Measurements from ENCODE around the gene SLC6A16.

The SLC6A16 gene

DNA sequence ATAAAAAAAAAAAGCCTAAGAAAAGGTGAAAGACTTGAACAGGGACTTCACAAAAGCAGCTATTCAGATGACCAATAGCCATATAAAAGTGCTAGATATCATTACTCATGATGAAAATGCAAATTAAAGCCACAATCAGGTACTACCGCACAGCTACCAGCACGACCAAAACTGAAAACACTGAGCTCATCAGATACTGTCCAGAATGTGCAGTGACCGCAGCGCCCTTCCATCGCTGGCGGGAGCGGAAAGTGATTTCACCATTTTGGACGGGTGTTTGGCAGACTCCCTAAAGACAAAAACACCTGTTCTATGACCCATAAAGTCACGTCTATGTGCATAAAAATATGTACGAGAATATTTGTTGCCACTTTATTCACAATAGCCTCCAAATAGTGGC lies 60.7 kb downstream of the SLC6A16 start:
- no peak for DNase-seq

DNA sequence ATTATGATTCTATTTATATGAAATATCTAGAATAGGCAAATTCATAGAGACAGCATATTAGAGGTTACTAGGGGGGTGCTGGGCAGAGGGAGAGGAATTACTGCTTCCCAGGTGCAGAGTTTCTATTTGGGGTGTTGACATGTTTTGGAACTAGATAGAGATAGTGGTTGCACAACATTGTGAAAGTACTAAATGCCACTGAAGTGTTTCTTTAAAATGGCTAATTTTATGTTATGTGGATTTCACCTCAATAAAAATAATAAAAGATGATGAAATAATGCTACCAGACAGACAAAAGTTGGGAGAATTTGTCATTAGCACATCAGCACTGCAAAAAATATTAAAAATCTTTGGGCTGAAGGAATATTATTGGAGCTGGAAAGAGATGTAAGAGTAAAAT lies 63.4 kb downstream of the SLC6A16 start:
- DNase-seq = no peak

DNA sequence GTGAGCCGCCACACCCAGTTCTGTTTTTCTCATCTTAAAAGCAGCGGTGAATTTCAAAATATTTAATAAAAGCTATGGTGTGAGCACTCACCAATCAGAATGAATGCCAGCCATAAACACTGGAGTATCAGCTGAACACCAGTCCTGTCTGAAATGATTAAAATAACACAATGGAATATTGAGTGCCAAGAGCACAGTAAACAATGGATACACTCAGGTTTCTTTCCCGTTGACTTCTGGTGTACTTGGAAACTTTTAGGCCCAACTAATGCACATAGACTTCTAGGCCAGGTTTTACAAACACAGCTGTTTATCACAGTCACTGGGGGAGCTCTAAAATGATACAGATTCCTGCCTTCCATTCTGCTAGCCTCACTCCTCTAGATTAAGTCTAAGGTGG lies 68.3 kb downstream of the SLC6A16 start:
- DNase-seq = no peak

DNA sequence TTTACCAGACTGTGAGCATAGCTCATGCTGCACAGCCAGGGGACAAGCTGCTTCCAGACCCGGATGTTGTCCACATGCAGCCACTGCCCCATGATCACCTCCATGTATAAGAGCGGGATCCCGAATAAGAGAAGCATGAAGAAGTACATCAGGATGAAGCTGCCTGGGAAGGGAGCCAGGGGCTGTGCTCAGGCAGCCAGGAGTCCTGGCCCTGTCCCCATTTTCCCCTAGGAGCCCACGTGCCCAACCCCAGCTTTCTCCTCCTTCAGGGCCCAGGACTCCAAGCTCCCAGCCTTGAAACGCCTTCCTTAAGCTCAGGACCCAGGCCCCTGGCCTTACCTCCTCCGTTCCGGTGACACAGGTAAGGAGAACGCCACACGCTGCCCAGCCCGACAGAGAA lies 69.3 kb downstream of the SLC6A16 start:
- no peak for DNase-seq

DNA sequence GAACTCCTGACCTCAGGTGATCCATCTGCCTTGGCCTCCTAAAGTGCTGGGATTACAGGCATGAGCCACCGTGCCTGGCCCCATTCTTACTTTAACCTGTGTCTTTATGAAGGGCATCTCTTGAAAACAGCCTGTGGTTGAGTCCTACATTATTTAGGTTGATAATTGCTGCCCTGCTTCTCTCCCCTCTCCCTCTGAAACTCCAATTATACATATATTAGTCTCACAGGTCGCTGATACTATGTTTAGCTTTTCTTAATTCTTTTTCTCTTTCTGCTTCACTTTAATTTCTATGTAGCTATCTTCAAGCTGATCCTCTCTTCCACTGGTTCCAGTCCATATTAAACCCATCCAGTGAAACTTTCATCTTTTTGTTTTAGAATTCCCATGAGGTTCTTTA lies 75.1 kb downstream of the SLC6A16 start:
- DNase-seq = no peak

DNA sequence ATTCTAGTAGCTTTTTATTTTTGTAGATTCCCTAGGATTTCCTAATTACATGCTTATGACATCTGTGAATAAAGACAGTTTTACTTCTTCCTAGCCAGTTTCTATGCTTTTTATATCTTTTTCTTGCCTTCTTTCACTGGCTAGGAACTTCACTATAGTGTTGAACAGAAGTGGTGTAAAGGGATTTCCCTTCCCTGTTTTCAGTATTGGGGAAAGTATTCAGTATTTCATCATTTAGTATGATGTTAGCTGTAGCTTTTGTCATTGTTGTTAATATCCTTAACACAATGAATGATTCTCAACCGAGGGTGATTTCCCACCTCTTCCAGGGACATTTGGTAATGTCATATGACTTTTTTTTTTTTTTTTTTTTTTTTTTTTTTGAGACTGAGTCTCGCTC lies 77.3 kb downstream of the SLC6A16 start:
- no peak for DNase-seq

DNA sequence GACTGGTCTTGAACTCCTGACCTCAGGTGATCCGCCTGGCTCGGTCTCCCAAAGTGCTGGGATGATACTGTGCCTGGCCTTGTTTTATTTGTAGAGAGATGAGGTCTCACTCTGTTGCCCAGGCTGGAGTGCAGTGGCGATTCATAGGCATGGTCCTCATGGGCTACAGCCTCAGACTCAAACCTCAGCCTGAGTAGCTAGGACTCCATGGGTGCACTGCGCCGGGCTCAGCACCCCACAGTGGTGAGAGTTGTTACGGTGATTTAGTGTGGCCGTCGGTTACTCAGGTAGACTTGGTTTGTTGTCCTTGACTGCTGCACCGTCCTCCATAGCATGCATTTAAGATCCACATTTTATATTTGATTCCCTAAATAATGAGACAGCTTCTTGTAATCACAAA lies 80.7 kb downstream of the SLC6A16 start:
- DNase-seq = no peak

DNA sequence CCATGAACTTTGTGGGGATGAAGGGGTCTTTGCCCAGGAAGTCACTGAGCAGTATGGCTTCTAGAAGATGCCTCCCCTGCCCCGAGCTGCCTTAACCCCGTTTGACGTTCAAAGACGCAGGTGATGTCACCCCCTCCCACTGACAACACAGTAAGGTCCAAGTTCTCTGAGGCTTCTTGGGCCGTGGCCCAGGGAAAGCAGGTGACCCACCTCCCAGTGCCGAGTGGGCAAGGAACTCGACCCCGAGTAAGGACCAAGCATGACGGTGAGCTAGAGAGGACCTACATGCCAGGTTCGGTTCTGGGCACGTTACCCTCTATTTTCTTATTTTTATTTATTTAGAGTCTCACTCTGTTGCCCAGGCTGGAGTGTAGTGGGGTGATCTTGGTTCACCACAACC lies 81.3 kb downstream of the SLC6A16 start:
- DNase-seq = no peak

DNA sequence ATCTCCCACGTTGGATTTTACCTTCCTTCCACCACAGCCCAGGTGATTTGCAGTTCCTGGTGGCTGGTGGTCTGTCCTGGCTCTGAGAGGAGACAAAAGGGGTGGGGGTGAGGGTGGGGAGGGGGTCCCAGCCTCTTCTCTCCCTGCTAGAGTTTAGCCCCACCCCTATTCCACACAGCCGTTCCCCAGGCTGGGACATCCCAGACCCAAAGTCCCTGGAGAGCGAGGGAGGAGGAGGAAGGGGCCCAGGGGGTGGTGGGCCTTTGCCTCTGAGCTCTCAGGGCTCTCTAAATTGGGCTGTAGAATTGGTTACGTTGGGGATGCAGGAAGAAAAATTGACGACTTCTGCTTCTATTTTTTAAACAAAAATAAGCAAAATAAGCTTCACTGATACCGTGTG lies 81.9 kb downstream of the SLC6A16 start:
- no peak for DNase-seq

DNA sequence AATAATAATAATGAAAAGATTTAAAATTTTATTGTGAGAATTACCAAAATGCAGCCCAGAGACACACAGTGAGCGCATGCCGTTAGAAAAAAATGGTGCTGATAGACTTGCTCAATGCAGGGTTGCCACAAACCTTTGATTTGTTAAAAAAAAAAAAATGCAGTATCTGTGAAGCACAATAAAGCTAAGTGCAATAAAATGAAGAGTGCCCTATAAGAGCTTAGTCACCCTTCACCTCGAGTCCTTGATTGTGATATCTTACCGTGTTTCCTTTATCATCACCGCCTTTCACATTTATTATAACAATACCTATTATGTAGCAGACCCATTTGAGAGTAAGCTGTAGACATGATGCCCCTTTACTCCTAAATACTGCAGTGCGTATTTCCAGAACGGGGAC lies 83.2 kb downstream of the SLC6A16 start:
- no peak for DNase-seq
